DMS79 (cell line): ENCODE measurements around the gene CD79B.

Experiments
- DNase-seq: peaks from one replicate; lab custom pipeline; 2025; lab: John Stamatoyannopoulos, UW

The CD79B gene

DNA sequence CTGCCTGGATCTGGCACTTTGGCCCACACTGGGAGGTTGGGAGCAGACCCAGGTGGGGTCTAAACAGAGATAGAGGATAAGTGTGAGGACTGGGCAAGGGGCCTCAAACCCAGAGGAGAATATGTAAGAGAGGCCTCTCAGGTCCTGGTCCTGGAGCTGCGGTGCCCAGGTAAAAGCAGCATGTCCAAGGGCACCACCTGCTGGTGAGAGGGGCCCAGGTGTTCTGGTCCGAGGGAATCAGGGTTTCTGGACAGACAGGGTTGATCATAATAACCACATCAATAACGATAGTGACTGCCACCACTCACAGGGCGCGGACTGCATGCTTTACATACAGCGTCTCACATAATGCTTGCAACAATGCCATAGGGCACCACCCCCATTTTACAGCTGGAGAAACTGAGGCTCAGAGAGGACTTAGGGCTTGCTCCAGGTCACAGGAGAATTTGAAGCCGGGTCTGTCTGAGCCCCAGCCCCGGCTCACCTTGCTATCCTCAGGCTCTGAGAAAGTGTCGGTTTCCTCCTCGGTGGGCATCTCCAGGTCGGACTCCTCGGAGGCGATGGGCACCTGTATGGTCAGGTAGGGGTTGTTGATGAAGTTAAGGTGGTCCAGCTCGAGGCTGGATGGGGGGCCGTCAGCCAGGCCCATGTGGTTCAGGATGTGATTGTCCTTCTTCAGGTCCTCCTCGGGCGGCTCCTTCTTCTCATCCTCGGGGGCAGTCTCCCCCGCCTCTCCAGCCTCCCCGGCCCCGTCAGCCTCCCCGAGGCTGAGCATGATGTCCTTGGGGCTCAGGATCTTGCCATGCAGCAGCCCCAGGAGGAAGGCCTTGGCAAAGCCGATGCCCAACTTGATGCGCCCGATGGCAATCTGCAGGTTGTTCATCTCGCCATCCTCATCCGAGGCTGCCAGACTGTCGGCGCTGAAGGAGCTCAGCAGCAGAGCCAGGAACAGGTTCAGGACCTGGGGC is 19.1 kb upstream of the CD79B start:
- DNase-seq = no peak

DNA sequence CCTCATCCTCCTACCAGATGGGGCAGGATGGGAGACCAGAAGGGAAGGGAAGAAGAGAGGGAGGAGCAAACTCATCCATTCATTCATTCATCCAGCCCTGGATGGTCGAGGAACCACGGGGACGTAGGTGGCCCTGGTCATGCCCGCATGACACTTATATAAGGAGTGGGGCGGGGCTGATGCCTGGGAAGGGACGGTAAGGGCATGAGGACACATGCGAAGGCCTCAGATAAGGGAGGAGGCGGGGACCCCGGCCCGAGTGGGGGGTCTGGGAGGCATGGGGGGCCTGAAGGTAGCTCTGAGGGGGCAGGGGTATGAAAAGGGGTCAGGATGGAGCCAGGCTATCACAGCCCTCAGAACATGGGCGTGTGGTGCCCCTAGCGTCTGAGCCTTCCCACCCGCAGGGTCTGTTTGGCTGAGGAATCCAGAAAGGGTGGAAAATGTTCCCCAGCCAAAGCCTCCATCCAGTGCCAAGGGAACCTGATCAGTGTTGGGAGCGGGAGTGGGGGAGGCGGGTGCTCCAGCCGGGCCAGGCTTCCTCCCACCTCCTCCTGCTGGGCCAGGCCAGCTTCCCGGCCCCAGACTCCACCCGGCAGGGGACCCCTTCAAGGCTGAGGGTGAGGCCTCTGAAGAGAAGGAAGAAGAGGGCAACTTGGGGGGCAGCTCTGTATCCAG is 17.6 kb upstream of the CD79B start:
- no peak for DNase-seq

DNA sequence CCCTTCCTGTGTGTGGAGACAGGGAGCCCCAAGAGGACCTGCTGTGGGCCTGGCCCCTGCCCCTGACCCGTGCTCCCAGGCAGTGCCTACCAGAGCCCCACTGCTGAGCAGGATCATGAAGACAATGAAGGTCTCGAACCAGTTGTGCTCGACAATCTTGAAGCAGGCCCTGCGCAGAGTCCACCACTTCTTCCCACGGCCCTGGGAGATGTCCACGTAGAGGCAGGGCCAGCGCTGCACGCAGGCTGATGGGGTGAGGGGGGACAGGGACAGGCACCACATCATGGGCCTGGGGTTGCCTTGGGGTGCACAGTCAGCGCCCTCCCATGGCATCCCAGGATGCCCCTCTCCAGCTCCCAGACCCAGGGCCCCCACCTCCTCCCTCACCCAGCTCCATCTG is 16.4 kb upstream of the CD79B start:
- no peak for DNase-seq

DNA sequence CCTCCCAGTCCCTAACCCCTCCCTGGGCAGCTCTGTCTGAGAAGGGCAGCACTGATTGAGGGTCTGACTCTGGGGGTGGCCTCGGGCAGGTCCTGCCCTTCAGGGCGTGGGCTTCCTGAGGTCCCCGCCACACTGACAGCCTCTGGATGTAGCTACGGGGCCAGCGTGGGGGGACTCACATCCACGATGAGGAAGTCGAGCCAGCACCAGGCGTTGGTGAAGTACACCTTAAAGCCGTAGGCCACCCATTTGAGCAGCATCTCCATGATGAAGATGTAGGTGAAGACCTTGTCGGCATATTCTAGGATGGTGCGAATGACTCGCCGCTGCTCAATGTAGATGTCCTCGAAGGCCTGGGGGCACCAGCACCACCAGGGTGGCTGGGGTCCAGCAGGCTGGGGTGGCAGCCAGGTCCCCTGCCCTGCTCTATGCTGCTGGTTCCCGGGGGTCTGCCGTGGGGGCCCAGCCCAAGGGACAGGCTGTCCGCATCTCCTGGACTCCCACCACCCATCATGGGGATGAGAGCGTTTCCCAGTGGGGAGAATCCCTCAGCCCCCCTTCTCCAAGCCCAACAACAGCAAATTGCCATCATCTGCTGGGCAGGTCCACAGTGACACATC is 15.7 kb upstream of the CD79B start:
- DNase-seq = no peak

DNA sequence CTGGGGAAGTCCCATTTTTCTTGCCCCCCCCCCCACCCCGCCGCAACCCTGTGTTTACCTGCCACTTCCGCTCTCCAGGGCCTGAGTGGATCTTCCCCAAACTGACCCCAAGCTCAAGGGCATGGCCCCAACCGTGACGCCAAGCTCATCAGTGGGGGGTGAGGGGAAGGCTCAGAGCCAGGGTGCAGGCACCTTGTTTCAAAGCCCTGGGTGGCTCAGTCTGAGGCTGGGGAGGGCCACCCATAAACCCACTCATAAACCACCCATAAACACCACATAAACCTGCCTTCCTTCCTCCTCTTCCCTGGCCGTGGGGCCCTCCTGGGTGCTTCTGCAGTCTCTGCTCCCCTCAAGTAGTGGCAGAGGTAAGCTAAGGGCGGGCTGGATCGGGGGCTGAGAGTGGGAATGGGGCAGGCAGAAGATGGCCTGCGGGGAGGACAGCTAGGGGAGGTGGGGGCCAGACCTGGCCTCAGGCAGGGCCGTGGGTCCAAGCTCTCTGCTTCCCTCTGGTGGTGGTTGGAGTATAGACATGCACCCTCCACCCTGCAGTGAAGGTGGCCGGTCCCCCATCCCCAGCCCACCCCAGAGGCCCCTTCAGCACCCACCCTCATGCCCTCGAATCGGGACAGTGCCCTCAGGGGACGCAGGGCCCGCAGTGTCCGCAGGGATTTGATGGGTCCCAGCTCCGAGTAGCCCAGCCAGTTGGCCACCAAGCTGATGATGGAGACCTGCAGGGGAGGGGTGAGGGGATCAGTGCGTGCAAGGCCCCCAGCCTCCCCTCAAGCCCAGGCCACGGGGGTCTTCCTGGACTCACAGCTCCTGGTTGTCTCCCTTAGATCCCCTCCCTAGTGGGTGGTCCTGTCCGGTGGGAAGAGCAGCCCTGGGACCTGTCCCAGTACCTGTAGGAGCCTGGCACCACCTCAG is 14.6 kb upstream of the CD79B start:
- no peak for DNase-seq

DNA sequence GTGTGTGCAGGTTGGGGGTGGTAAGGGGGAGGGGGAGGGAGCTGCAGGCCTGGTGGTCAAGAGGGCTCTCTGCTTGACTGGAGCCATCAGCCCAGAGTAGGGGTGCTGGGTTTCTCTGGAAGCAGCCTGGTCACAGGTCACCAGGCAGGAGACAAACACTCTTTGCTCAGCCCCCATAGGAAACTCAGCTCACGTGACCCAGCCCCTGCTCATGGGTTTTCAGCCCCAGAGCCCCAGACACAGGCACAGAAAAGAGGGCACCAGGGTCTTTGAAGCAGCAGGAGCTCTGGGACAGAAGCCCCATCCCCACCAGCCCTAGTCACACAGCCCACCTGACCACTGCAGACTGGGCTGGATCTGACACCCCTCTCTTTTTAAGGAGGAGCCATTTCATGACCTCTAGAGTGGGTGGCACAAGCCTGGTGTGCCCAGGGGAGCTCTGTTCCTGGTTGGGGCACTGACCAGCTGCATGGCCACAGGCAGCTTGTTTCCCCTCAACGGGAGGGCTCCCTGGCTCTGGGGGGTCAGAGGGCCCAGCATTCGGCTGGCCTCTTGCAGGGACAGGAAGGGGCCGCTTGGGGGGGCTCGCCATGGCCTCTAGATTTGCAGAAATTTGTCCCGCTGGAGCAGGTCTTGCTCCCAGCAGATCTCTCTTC is 13.8 kb upstream of the CD79B start:
- no peak for DNase-seq

DNA sequence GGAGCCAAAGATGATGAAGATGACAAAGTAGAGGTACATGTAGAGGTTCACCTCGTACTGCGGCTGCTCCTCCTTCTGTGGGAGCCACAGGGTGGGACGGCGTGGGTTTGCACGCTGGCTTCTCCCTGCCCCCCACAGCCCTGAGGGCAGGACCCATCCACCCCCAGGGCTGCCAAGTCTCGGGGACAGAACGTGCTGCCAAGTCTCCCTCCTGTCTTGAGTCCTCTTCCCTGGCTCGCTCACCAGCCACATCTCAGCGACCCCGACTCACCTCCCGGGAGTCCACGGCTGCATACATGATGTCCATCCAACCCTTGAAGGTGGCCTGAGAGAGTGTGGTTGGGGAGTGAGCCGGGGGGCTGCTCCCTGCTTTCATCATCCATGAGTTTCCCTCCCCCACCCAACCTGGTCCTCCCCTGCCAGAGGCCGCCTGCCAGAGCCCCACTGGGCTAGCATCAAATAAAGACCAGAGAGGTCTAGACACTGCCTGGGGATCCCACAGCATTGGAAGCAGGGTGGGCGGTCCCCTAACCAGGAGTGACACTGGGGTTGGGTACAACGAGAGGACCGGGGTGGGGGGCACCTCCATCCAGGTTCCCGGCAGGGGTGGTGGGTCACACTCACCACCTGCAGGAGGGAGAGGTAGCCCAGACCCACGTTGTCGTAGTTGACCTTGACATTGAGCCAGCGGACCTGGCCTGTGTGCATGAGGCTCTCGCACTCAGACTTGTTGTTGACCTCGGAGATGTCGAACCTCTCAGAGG is 12.8 kb upstream of the CD79B start:
- no peak for DNase-seq

DNA sequence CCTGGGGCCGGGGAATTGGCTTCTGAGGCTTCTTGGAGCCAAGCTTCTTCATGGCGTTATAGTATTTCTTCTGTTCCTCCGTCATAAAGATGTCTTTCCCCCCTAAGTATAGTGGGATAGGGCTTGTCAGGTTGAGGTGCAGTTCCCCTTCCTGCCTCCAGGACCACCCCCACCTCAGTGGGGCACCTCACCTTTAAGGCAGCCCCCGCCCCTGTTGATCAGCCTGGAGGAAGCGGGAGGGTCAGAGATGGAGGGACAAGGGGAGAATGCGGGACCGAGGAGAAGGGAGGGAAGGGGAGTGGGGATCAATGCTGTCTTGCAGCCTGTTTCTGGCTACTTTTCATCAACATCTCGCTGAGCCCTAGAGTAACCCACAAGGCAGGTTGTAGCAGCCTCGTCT is 11.6 kb upstream of the CD79B start:
- no peak for DNase-seq

DNA sequence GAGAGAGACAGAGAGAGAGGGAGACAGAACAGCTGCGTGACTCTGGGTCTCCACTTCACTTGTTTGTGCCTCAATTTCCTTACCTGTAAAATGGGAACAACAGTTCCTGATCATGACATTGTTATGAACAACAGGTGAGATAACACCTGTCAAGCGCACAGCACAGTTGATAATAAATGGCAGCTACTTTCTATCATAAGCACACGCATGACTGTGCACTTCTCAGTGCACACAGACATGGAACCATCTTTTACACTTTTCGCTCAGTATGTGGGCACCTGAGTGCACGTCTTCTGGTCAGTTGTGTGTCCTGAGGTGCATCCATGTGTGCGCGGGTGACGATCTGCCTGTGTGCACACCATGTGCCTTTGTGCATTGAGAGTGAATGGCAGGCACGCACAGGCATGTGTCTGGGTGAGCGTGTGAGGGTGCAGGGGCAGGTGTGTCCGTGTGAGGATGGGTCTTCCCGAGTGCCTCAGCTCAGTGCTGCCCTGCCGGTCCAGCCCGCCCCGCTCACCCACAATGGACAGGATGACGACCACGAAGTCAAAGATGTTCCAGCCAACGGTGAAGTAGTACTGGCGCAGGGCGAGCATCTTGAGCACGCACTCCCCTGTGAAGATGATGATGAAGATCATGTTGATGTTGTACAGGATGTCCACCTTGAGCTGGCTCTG is 10.3 kb upstream of the CD79B start:
- no peak for DNase-seq

DNA sequence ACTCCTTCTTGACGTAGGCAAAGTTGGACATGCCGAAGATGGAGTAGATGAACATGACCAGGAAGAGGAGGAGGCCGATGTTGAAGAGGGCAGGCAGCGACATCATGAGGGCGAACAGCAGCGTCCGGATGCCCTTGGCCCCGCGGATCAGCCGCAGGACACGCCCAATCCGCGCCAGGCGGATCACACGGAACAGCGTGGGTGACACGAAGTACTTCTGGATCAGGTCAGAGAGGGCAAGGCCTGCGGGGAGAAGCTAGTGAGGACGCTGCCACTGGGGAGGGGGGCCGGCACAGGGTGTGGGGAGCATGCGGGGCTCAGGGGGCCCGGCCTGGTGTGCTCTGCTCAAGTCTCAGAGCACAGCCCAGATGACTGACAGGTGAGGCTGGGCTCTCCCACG is 9.6 kb upstream of the CD79B start:
- DNase-seq = no peak

DNA sequence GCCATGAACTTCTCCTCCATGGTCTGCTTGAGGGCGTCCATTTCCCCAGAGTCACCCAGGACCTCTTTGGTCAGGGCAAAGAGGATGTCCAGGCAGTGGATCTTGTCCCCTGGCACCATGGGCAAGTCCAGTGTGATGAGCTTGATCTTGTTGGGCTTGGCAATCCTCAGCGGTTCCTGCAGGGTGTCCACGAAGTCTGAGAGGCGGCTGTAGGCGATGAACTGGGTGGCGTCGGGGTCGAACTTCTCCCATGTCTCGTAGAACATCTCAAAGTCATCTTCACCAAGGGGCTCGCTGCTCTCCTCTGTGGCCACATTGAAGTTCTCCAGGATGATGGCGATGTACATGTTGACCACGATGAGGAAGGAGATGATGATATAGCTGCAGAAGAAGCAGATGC is 9.0 kb upstream of the CD79B start:
- DNase-seq = no peak

DNA sequence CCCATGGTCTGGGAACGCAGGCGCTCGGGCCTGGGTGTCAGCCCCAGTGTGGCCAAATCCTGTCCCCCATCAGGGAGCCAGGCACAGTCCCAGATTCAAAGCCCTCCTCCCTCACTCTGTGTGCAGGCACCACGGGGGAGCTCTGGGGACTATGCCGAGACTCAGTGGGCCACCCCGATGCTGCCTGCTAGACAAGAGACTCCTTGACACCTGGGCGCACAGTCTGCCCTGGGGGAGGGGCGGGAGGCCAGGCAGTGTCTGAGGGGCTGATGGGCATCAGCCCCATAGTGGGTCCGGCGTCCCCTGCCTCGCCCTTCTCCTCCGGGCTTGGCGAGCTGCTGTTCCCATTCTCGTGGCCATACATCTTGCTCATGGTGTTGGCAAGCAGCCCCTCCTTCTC is 8.5 kb upstream of the CD79B start:
- DNase-seq = no peak

DNA sequence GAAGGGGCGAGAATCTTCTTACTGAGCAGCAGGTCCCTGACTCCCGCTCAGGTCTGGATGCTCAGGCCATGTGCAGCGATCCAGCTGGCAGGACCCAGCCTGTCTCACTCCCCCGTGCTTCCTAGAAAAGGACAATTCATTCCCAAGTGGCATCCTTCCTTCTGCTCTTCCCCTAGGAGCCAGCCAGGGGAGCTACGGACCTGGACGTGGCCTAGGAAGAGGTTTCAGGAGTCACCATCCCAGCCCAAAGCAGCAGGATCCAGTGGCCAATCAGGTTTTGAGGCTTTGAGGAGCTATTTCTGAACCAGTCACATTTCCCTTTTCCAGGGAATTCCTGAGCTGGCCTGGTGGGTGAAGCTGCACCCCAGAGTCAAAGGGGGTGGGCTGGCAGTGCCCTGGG is 7.8 kb upstream of the CD79B start:
- DNase-seq = no peak

DNA sequence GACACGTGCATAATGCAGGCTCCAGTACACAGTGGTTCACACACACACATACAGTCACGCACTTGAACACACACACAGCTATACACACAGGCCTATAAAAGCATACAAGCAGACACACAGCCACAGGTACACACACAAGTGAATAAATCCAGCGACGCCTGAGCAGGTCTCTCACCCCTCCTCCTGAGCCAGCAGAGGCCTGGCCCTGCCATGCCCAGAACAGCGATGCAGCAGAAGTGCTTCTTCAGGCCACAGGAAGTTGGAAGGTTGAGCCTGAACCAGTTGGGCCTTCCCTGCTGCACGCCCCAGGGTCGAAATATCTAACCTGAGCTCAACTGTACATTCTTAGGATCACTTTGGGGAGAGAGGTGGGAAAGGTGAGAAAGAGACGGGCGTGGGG is 7.3 kb upstream of the CD79B start:
- DNase-seq = no peak

DNA sequence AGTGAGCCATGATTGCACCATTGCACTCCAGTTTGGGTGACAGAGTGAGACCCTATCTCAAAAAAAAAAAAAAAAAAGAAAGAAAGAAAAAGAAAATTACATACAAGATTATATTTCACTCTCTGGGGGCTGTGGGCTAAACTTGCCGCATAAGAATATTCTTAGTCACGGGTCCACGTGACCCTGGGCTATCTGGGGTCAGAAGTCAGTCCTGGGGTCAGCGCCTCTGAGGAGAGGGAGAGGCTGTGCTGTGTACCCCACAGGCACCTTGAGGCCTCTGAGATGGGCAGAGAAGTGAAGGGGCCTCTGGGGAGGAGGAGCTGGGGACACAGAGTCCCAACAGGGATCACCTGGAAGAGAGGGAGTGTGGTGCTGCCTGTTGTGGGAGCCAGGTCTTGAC is 5.8 kb upstream of the CD79B start:
- DNase-seq = no peak

DNA sequence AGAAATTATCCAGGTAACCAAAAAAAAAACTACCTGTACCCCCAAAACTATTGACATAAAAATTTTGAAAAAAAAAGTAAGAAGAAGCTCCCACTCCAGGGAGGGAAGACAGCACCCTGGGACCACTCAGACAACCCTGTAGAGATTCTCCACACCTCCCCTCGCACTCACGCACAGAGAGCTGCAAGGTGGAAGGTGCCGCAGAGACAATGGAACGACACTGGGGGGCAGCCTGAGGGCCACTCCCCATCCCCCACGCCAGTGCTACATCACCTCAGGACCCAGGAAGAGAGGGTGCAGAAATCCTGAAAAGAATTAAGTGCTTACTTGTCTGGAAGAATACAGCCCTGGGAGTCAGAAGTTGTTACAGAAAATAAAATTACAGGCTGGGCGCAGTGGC is 5.2 kb upstream of the CD79B start:
- no peak for DNase-seq

DNA sequence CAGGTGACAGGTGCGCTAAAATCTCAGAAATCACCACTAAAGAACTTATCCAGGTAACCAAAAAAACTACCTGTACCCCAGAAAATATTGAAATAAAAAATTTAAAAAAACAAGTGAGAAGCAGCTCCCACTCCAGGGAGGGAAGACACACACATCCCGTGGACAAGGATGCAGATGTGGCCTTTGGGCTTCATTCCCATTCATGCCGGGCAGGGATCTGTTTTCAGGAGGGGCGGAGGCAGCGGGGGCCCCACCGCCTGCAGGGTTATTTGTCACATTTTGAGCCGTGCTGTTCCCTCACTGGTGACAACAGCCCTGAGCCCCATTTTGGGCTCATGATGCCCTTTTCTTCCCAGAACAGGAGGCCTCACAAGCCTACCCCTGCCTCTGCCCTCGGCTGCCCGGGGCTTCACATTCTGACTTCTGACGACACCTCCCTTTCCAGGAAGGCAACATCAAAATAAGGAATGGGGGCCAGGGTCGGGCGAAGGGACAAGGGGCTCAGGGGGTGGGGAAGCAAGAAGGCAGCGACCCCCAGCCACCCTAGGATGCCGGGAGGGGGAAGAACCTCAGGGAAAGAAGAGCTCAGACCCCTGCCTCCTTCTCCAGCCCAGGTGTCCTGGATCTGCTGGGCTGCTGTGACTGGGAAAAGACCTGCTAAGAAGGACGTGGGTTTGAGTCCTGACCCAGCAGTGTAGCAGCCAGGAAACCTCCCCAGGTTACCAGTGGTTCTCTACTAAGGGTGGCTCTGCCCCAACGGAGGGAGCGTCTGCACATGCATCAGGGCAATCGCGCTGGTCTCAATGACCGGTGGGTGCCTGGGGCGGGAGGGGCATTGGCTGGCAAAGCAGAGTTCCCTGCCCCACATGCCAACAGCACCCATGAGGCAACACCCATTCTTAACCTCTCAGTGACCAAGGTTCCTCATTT is 2.3 kb upstream of the CD79B start:
- DNase-seq = no peak

DNA sequence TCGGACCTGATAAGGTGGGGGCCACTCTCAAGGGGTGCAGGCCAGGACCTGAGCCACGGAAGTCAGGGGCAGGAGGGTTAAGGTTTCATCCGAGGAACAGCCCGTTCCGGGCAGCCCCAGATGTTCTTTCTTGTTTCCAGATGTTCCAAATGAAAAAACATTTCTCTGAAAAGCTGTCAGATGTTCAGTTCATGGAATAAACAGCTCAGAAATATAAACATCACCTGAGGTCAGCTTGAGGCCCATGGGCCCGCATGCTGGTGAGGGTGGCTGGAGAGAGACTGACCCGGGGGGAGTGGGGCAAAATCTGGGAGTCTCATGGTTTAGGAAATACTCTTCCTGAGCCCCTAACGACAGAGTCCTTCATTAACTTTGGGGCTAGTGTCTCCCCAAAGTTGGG is 1.5 kb upstream of the CD79B start:
- DNase-seq = no peak

DNA sequence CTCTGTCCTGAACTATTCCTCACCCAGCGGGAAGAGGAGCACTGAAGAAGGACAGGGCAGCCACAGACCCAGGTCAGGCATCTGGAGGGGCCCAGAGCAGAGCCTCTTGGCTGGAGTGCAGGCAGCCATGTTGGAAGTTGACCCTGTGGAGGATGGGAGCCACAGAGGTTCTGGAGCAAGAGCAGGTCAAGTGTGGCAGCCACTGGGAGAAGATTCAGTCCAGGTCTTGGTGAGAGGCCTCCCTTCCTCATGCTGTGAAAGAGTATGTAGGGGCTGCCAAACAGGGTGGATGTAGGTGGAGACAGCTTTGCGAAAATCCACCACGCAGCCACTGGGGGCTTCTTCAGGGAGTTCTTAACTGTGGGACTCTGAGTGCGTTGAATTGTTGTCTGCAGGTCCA is 590 bp upstream of the CD79B start:
- DNase-seq = no peak
